CD4-positive, alpha-beta memory T cell (primary cell): ENCODE measurements around the gene CASP10. TPM values are rescaled to one million over a fixed set of nuclear protein-coding genes. Genes with fewer than 3 reads are reported as not detected.

Source experiments
- CTCF ChIA-PET: fragments of 350-600 bp; sonication (Branson Sonifier 250); formaldehyde crosslinking; loops from one replicate; lab custom pipeline; 2021; ENCODE audit warnings: inconsistent platforms; ENCODE audit not compliant: partially characterized antibody; lab: Charles Lee
- POLR2A ChIA-PET: fragments of 350-600 bp; sonication (Branson Sonifier 250); formaldehyde crosslinking; loops from one replicate; lab custom pipeline; 2021; ENCODE audit not compliant: partially characterized antibody; lab: Charles Lee
- DNase-seq, 5 donors: peaks; one replicate each; pipeline versions ENCODE4 v3.0.0 to v3.0.0-alpha.2; 2020 to 2022; ENCODE audit warnings: mixed read lengths in 1 of 5
- H3K27ac ChIP-seq: one replicate; pipeline ENCODE4 v1.7.0; 2013; ENCODE audit warnings: low read depth, low read length
- H3K27me3 ChIP-seq: 2 replicates; pipeline ENCODE4 v1.7.0; 2013; ENCODE audit warnings: mild to moderate bottlenecking, low read length, moderate library complexity; ENCODE audit not compliant: insufficient read depth
- H3K36me3 ChIP-seq: 2 replicates; pipeline ENCODE4 v1.7.0; 2013; ENCODE audit warnings: mild to moderate bottlenecking, low read length, moderate library complexity; ENCODE audit not compliant: insufficient read depth
- H3K4me1 ChIP-seq: 2 replicates; pipeline ENCODE4 v1.7.0; 2013; ENCODE audit warnings: mild to moderate bottlenecking, low read length, moderate library complexity; ENCODE audit not compliant: insufficient read depth
- H3K4me3 ChIP-seq, 2 donors: one replicate each; pipeline ENCODE4 v1.7.0; 2013; ENCODE audit warnings: low read length in 2 of 2, mild to moderate bottlenecking in 1 of 2
- H3K9me3 ChIP-seq, 2 donors: one replicate each; pipeline ENCODE4 v1.7.0; 2013; ENCODE audit warnings: low read length in 2 of 2, control low read depth in 1 of 2; ENCODE audit not compliant: control insufficient read depth in 1 of 2
- H3K27ac Mint-ChIP-seq, 7 donors: one replicate each; pipeline ENCODE4 v1.8.0; 2020 to 2021; ENCODE audit warnings: mixed read lengths in 7 of 7, mild to moderate bottlenecking in 6 of 7, inconsistent platforms in 3 of 7, moderate library complexity in 3 of 7
- H3K27me3 Mint-ChIP-seq, 2 donors: one replicate each; pipeline ENCODE4 v1.8.0; 2020 to 2021; ENCODE audit warnings: mixed read lengths in 2 of 2
- H3K36me3 Mint-ChIP-seq, 2 donors: one replicate each; pipeline ENCODE4 v1.8.0; 2020 to 2021; ENCODE audit warnings: mixed read lengths in 2 of 2, inconsistent platforms in 1 of 2, mild to moderate bottlenecking in 1 of 2
- H3K4me1 Mint-ChIP-seq, 4 donors: one replicate each; pipeline ENCODE4 v1.8.0; 2020 to 2021; ENCODE audit warnings: mixed read lengths in 4 of 4, mild to moderate bottlenecking in 1 of 4
- H3K4me3 Mint-ChIP-seq, 8 donors: one replicate each; pipeline ENCODE4 v1.8.0; 2020 to 2021; ENCODE audit warnings: mixed read lengths in 8 of 8, mild to moderate bottlenecking in 7 of 8, moderate library complexity in 6 of 8, inconsistent platforms in 3 of 8
- H3K9me3 Mint-ChIP-seq, 8 donors: one replicate each; pipeline ENCODE4 v1.8.0; 2020 to 2021; ENCODE audit warnings: mixed read lengths in 8 of 8, mild to moderate bottlenecking in 5 of 8, inconsistent platforms in 3 of 8, moderate library complexity in 1 of 8
- intact Hi-C: fragments of 100-400 bp; cut with micrococcal nuclease; formaldehyde crosslinking; loops from one replicate; pipeline ENCODE4 v1.15.1; 2023
- polyA plus RNA-seq, 2 donors: library from polyadenylated mRNA; unstranded; fragments of 300-500 nt; fragmentation: Illumina TruSeq; gene quantifications; one replicate each; pipeline ENCODE4 v1.2.3, GENCODE V29; 2021
- total RNA-seq, 2 experiments: library from RNA; stranded (reverse); gene quantifications; one replicate each; pipeline ENCODE4 v1.2.3, GENCODE V29; 2021

Gene CASP10
- total and polyA plus RNA-seq, 4 experiments from 2014 or later = 15.3 to 36.6 (median 23.0) TPM

DNA sequence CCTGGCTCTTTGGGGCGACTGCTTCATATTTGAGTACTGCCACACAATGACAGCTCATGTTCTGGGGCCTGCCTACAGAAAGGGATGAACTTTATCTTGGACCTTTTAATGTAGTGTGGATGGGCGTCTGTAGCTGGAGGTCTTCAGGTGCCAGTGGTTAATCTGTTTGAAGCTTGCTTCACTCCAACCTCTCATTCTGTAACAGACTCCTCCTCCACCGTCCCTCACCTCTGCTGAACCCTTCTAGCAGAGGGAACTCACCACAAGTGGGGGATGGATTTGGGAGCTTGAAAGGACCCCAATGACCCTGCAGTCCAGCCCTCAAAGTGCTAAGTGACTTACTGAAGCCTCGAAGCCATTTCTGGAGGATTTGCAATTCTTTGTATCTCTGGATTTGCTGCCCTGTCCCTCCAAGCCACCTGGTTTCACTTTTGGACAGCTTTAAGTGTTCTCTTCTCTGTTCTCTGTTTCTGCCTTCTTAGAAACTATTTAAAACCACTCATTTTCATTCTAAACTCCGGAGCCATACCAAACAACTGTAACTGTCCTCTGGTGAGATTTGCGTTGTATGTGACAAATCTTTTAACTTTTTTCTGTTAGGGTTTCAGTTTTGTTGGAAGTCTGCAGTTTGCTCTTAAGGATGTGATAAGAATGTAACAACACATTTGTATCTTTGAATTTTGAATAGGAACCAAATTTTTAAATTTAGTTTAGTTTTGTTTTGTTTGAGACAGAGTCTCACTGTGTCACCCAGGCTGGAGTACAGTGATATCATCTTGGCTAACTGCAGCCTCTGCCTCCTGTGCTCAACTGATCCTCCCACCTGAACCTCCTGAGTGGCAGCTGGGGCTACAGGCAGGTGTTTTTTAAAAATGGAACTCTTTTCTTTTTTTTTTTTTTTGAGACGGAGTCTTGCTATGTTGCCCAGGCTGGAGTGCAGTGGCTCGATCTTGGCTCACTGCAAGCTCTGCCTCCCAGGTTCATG lies 40.4 kb downstream of the CASP10 start:
- Mint-ChIP-seq H3K9me3 (no peaks in the 10 kb centered on the region), H3K36me3 (peaks cover 13 to 37% of the 10 kb centered on the region in 2 donors), H3K27me3 (no peaks in the 10 kb centered on the region), H3K4me3 (peak overlapping the region in 4 of 8 donors; percentile 21 to 55 (median 32)), H3K4me1 (peaks cover 15 to 49% (median 31%) of the 10 kb centered on the region in 4 donors), H3K27ac (peak overlapping the region; percentile 57 to 92 (median 82))
- Histone ChIP-seq H3K36me3 (peaks cover 10% of the 10 kb centered on the region), H3K27me3 (no peaks in the 10 kb centered on the region), H3K4me1 (peaks cover 25% of the 10 kb centered on the region), H3K27ac (no peak overlapping the region), H3K9me3 (no peaks in the 10 kb centered on the region), H3K4me3 (no peak overlapping the region)
- ChIA-PET POLR2A (interaction anchor here (0.7 to 1.8 kb wide), 4 partner anchors 9 to 41 kb away, joined by 3 to 5 read pairs (median 3); partner anchors contain the start of gene CASP10), CTCF (interaction anchor here (1.2 to 7.2 kb wide), 3 partner anchors 9 to 93 kb away, joined by 3 to 70 read pairs (median 3); partner anchors contain the start of gene CASP10)
- no peak for DNase-seq
- intact Hi-C loops = no loop called here

DNA sequence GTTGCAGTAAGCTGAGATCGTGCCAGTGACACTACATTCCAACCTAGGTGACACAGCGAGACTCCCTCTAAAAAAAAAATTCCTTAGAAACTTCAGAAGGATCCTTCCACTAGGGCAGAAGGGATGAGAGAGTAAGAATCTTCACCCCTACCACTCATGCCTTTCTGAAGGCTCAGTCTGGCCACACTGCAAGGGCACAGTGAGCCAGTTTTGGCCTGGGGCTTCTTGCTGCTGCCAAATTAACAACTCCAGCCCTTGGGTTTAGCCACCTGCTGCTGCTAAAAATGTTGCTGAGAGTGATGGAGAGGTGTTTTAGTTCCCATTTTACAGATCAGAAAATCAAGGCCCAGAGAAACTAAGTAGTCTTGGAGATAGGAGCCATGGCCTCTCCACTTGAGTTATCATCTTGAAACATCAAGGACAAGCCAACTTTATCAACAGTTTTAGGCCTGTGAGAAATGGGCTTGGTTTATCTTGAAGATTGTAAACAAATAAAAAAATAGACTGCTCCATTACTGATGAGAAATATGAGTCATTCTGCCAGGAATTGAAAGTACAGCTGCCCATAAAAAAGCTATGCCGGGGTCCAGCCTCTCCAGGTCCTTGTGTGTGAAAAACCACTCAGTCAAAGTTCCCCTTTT lies 45.5 kb downstream of the CASP10 start:
- POLR2A ChIA-PET = interaction anchor here (0.6 kb wide), 1 partner anchor 36 kb away, joined by 3 read pairs; no protein-coding TSS in a partner anchor
- DNase-seq = no peak
- CTCF ChIA-PET = interaction anchor here (1.3 to 3.5 kb wide), 2 partner anchors 14 to 46 kb away, joined by 3 to 22 read pairs; partner anchors contain the start of gene CASP10
- Mint-ChIP-seq H3K4me3 (peak overlapping the region in 4 of 8 donors; percentile 65 to 78 (median 73)), H3K36me3 (peaks cover 0 to 1% of the 10 kb centered on the region in 2 donors), H3K4me1 (peaks cover 20 to 41% (median 31%) of the 10 kb centered on the region in 4 donors), H3K27ac (peak overlapping the region in 6 of 7 donors; percentile 13 to 91 (median 70)), H3K27me3 (no peaks in the 10 kb centered on the region), H3K9me3 (no peaks in the 10 kb centered on the region)
- H3K9me3 ChIP-seq = no peaks in the 10 kb centered on the region
- H3K4me1 ChIP-seq = peaks cover 28% of the 10 kb centered on the region
- H3K27ac ChIP-seq = peak overlapping the region; percentile 6
- intact Hi-C loops = no loop called here
- no peak overlapping the region for H3K4me3 ChIP-seq
- no peaks in the 10 kb centered on the region for H3K36me3 ChIP-seq
- H3K27me3 ChIP-seq = no peaks in the 10 kb centered on the region

DNA sequence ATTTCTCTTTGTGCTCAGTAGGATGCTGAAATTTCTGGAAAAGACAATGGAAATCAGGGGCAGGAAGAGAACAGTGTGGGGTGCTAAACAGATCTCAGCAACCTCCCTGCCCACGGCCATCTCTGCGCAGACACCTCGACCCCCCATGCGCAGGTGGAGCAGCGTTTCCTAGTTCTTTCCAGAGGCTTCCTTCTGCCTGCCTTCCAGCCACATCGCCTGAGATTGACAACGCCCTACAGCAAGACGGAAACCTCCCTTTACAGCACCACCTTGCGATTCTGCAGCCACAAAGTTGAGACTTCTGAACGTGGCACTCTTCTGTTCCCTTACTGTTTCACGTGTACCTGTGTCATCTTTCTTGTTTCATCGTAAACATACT lies 46.0 kb downstream of the CASP10 start:
- Histone ChIP-seq H3K4me1 (peaks cover 28% of the 10 kb centered on the region), H3K27ac (peak overlapping the region; percentile 6), H3K9me3 (no peaks in the 10 kb centered on the region), H3K27me3 (no peaks in the 10 kb centered on the region), H3K4me3 (no peak overlapping the region), H3K36me3 (no peaks in the 10 kb centered on the region)
- Mint-ChIP-seq H3K9me3 (no peaks in the 10 kb centered on the region), H3K4me3 (peak overlapping the region in 7 of 8 donors; percentile 6 to 78 (median 65)), H3K4me1 (peaks cover 19 to 42% (median 31%) of the 10 kb centered on the region in 4 donors), H3K27me3 (no peaks in the 10 kb centered on the region), H3K27ac (peak overlapping the region in 6 of 7 donors; percentile 48 to 91 (median 72)), H3K36me3 (peaks cover 0 to 5% of the 10 kb centered on the region in 2 donors)
- ChIA-PET POLR2A (interaction anchor here (0.6 to 1.3 kb wide), 2 partner anchors 36 to 46 kb away, joined by 3 to 4 read pairs; partner anchors contain the start of gene CASP10), CTCF (interaction anchor here (0.6 to 3.5 kb wide), 5 partner anchors 15 to 516 kb away, joined by 3 to 22 read pairs (median 3); partner anchors contain the start of gene CASP10)
- intact Hi-C loops = no loop called here
- no peak for DNase-seq

DNA sequence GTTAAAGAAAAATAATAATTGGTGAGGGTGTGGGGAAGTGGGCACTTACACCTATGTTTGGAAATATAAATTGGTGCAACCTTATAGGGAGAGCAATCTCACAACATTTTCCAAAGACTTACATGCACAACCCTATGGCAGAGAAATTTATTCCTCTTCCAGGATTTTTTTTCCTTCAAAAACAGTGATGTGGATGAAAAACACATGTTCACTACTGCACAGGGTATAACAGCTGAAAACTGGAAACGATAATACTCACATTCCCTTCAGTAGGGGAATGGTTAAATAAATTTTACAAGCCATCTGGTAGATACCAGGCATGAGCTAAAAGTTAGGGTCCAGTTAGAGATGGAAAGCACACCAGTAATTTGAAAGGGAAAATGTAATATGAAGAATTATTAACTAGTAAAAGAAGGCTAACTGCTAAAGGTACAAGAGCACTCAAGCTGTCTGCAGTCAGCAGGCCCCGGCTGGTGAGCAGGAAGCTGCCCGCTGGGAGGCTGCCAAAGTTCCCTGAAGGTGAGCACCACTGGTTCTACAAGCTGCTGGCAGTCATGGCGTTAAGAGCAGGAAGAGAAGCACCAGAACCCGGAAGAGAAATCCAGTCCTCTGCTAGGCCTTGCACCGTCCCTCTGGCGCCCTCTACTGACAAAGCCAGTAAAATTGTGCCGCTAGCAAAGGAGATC lies 49.0 kb downstream of the CASP10 start:
- H3K4me1 ChIP-seq = peaks cover 47% of the 10 kb centered on the region
- DNase-seq = peak; percentile 90 to 94 (median 91)
- intact Hi-C loops = loop anchor here (1.0 to 10.0 kb wide), 12 partner anchors 20 to 1033 kb away; partner anchors contain the start of genes ALS2, BZW1, CASP10 and HYCC2

DNA sequence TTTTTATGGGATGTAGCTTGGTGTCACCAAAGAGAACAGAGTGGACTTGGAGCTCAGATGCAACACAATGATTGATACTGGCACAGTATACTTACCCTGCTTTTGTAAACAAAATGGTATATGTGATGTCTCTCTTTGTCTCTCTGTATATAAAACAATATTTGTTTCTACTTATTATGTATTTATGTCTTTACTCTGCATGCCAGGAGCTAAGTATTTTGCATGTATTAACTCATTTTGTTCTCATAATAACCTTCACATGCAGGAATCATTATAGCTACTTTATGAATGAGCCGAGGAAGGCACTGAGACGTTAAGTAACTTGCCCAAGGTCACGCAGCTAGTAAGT lies 49.5 kb downstream of the CASP10 start:
- Histone ChIP-seq H3K4me3 (peak overlapping the region in 1 of 2 donors; percentile 36), H3K27ac (peak overlapping the region; percentile 84), H3K27me3 (no peaks in the 10 kb centered on the region), H3K9me3 (no peaks in the 10 kb centered on the region), H3K4me1 (peaks cover 52% of the 10 kb centered on the region), H3K36me3 (no peaks in the 10 kb centered on the region)
- intact Hi-C loops = loop anchor here (1.0 to 10.0 kb wide), 12 partner anchors 20 to 1032 kb away; partner anchors contain the start of genes ALS2, BZW1, CASP10 and HYCC2
- Mint-ChIP-seq H3K27me3 (no peaks in the 10 kb centered on the region), H3K36me3 (peaks cover 9 to 14% of the 10 kb centered on the region in 2 donors), H3K4me3 (peak overlapping the region; percentile 62 to 98 (median 96)), H3K27ac (peak overlapping the region; percentile 82 to 97 (median 90)), H3K9me3 (no peaks in the 10 kb centered on the region), H3K4me1 (peaks cover 32 to 65% (median 44%) of the 10 kb centered on the region in 4 donors)
- no peak for DNase-seq
- CTCF ChIA-PET = interaction anchor here (0.6 to 4.6 kb wide), 72 partner anchors 10 to 761 kb away, joined by 3 to 280 read pairs (median 6); partner anchors contain the start of genes ALS2, CASP10, CASP8 and CFLAR
- POLR2A ChIA-PET = interaction anchor here (0.6 to 4.6 kb wide), 32 partner anchors 9 to 519 kb away, joined by 3 to 249 read pairs (median 5); partner anchors contain the start of genes CASP10, CASP8, CFLAR and CLK1

More for the DNA sequence above, 49.0 kb downstream of the CASP10 start:
- ChIA-PET POLR2A (interaction anchor here (0.6 to 4.6 kb wide), 29 partner anchors 9 to 519 kb away, joined by 3 to 249 read pairs (median 5); partner anchors contain the start of genes CASP10, CASP8, CFLAR and CLK1), CTCF (interaction anchor here (0.6 to 4.6 kb wide), 73 partner anchors 10 to 761 kb away, joined by 3 to 280 read pairs (median 6); partner anchors contain the start of genes ALS2, CASP10, CASP8 and CFLAR)
- H3K27me3 ChIP-seq = no peaks in the 10 kb centered on the region
- no peaks in the 10 kb centered on the region for H3K9me3 Mint-ChIP-seq
- no peaks in the 10 kb centered on the region for H3K36me3 ChIP-seq
- no peaks in the 10 kb centered on the region for H3K27me3 Mint-ChIP-seq
- peak overlapping the region; percentile 79 to 96 (median 90) for H3K27ac Mint-ChIP-seq
- H3K9me3 ChIP-seq = no peaks in the 10 kb centered on the region
- peak overlapping the region; percentile 84 for H3K27ac ChIP-seq
- H3K4me1 Mint-ChIP-seq = peaks cover 32 to 63% (median 42%) of the 10 kb centered on the region in 4 donors
- H3K4me3 Mint-ChIP-seq = peak overlapping the region; percentile 62 to 98 (median 96)
- peak overlapping the region in 1 of 2 donors; percentile 36 for H3K4me3 ChIP-seq
- peaks cover 6 to 14% of the 10 kb centered on the region in 2 donors for H3K36me3 Mint-ChIP-seq
